ENCODE measurements around the gene CLGN. TPM values are rescaled to one million over a fixed set of nuclear protein-coding genes. Genes with fewer than 3 reads are reported as not detected.

The CLGN gene
- total RNA-seq, 1 donor from 2014 or later = 0.60 TPM

GRCh38 chr4:140357868-140358267, 69.6 kb downstream of the CLGN start:
- Mint-ChIP-seq H3K27ac (ENCODE audit: unreplicated experiment) (no peak overlapping the region), H3K9me3 (ENCODE audit: low read depth) (no peaks in the 10 kb centered on the region), H3K4me3 (ENCODE audit: unreplicated experiment) (no peak overlapping the region), H3K36me3 (ENCODE audit: low read depth) (no peaks in the 10 kb centered on the region), H3K4me1 (ENCODE audit: low read depth) (no peaks in the 10 kb centered on the region), H3K27me3 (ENCODE audit: low read depth) (peaks cover 16% of the 10 kb centered on the region)
- no peak for DNase-seq (ENCODE audit: low spot score)
- no peak for TF ChIP-seq CTCF (IDR thresholded peaks at IDR 0.05)

GRCh38 chr4:140355288-140355687, 72.2 kb downstream of the CLGN start:
- Mint-ChIP-seq H3K4me1 (ENCODE audit: low read depth) (no peaks in the 10 kb centered on the region), H3K36me3 (ENCODE audit: low read depth) (no peaks in the 10 kb centered on the region), H3K4me3 (ENCODE audit: unreplicated experiment) (no peak overlapping the region), H3K9me3 (ENCODE audit: low read depth) (no peaks in the 10 kb centered on the region), H3K27ac (ENCODE audit: unreplicated experiment) (no peak overlapping the region), H3K27me3 (ENCODE audit: low read depth) (peaks cover 16% of the 10 kb centered on the region)
- no peak for TF ChIP-seq CTCF (IDR thresholded peaks at IDR 0.05)
- DNase-seq (ENCODE audit: low spot score) = no peak

- no peaks in the 10 kb centered on the region for H3K36me3 Mint-ChIP-seq (ENCODE audit: low read depth)
- H3K27me3 Mint-ChIP-seq (ENCODE audit: low read depth) = peaks cover 18% of the 10 kb centered on the region
- no peak for TF ChIP-seq CTCF (IDR thresholded peaks at IDR 0.05)
- no peak overlapping the region for H3K27ac Mint-ChIP-seq (ENCODE audit: unreplicated experiment)
- H3K9me3 Mint-ChIP-seq (ENCODE audit: low read depth) = no peaks in the 10 kb centered on the region
- DNase-seq (ENCODE audit: low spot score) = no peak
- no peaks in the 10 kb centered on the region for H3K4me1 Mint-ChIP-seq (ENCODE audit: low read depth)
- no peak overlapping the region for H3K4me3 Mint-ChIP-seq (ENCODE audit: unreplicated experiment)
Measured at GRCh38 chr4:140353786-140354185, 73.7 kb downstream of the CLGN start.

- H3K27ac Mint-ChIP-seq (ENCODE audit: unreplicated experiment) = no peak overlapping the region
- TF ChIP-seq CTCF (IDR thresholded peaks at IDR 0.05) = no peak
- no peaks in the 10 kb centered on the region for H3K4me1 Mint-ChIP-seq (ENCODE audit: low read depth)
- no peak for DNase-seq (ENCODE audit: low spot score)
- H3K4me3 Mint-ChIP-seq (ENCODE audit: unreplicated experiment) = no peak overlapping the region
- H3K36me3 Mint-ChIP-seq (ENCODE audit: low read depth) = no peaks in the 10 kb centered on the region
- no peaks in the 10 kb centered on the region for H3K9me3 Mint-ChIP-seq (ENCODE audit: low read depth)
- H3K27me3 Mint-ChIP-seq (ENCODE audit: low read depth) = peaks cover 10% of the 10 kb centered on the region
Measured at GRCh38 chr4:140351093-140352075, 76.1 kb downstream of the CLGN start.

GRCh38 chr4:140349816-140350215, 77.6 kb downstream of the CLGN start:
- Mint-ChIP-seq H3K4me3 (ENCODE audit: unreplicated experiment) (no peak overlapping the region), H3K27ac (ENCODE audit: unreplicated experiment) (no peak overlapping the region), H3K9me3 (ENCODE audit: low read depth) (no peaks in the 10 kb centered on the region), H3K36me3 (ENCODE audit: low read depth) (no peaks in the 10 kb centered on the region), H3K27me3 (ENCODE audit: low read depth) (peaks cover 9% of the 10 kb centered on the region), H3K4me1 (ENCODE audit: low read depth) (no peaks in the 10 kb centered on the region)
- DNase-seq (ENCODE audit: low spot score) = no peak
- TF ChIP-seq CTCF (IDR thresholded peaks at IDR 0.05) = no peak
